Measurements from ENCODE around the gene BUB3. TPM values are rescaled to one million over a fixed set of nuclear protein-coding genes. Genes with fewer than 3 reads are reported as not detected.

The BUB3 gene
- total and polyA plus RNA-seq, 2 of the 4 experiments (the other 2 are of a cell fraction), result 215 to 384 TPM

DNA sequence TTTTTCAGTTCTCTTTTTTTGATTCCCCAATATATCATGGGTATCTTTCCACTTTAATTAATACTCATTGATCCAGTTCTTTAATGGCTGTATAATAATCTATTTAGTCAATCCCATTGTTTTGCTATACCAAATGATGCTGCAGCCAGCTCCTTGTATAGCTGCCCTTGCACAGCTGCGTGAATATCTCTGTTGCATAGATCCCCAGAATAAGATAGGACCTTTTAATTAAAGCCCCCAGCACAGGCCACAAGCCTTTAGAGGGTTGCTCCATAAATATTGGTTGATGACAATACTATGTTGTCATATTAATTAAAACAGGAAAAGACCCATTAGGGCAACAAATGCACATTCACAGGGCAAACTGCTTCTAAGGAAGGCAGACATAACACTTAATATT is 57.9 kb downstream of the BUB3 start:
- H3K4me3 ChIP-seq (ENCODE audit: insufficient read depth, low read depth, low read length), result no peak overlapping the region
- H2BK5ac ChIP-seq (ENCODE audit: low read depth, low read length, poor library complexity, severe bottlenecking), result no peak overlapping the region
- no peak for ATAC-seq (ENCODE audit: low read depth)
- in situ Hi-C loops (cut with MboI; ENCODE audit: low sequenced_read_pairs) (no loop called here), dilution Hi-C loops (cut with HindIII; ENCODE audit: low sequenced_read_pairs, unreplicated experiment) (no loop called here), intact Hi-C loops (cut with micrococcal nuclease) (no loop called here)
- no peak overlapping the region for H3K9ac ChIP-seq (ENCODE audit: low read depth, low read length)
- no peak overlapping the region for H4K91ac ChIP-seq (ENCODE audit: insufficient read depth, low read depth, low read length)
- no peak overlapping the region for H2BK120ac ChIP-seq (ENCODE audit: low read depth, low read length)
- no peak overlapping the region for H2AK9ac ChIP-seq (replicated peaks; ENCODE audit: low read depth, low read length, poor library complexity)
- H3K23ac ChIP-seq (ENCODE audit: low read depth, low read length), result no peak overlapping the region
- H3K4me2 ChIP-seq (ENCODE audit: low read depth, low read length), result no peak overlapping the region
- H3K79me1 ChIP-seq (ENCODE audit: low read depth in 1 of 2, low read length in 2 of 2), result no peaks in the 10 kb centered on the region
- H3K18ac ChIP-seq (ENCODE audit: low read depth, low read length), result no peak overlapping the region
- no peak overlapping the region for H2BK20ac ChIP-seq (ENCODE audit: low read depth, low read length)
- no peaks in the 10 kb centered on the region for H3K36me3 ChIP-seq (ENCODE audit: control insufficient read depth, insufficient read depth, low read length)
- H4K20me1 ChIP-seq (ENCODE audit: insufficient read depth, low read length), result no peaks in the 10 kb centered on the region
- H3K14ac ChIP-seq (replicated peaks; ENCODE audit: low read depth, low read length), result no peak overlapping the region
- CTCF ChIA-PET, result no interaction called here
- H4K5ac ChIP-seq (ENCODE audit: low read depth, low read length), result no peak overlapping the region
- no peak overlapping the region for H3K4ac ChIP-seq (ENCODE audit: low read depth, low read length)
- no peaks in the 10 kb centered on the region for H3K4me1 ChIP-seq (ENCODE audit: control insufficient read depth, insufficient read depth, low read length)
- no CpG with 5 or more reads among the region's 1 CpG for WGBS, 2 experiments (ENCODE audit: extremely low coverage in 2 of 2, insufficient read length in 1 of 2)
- H3K27ac ChIP-seq (ENCODE audit: insufficient read depth, low read length), result no peak overlapping the region
- no peak for DNase-seq
- H3K9me3 ChIP-seq (ENCODE audit: control insufficient read depth, insufficient read depth, low read length), result no peaks in the 10 kb centered on the region
- no peak overlapping the region for H3K56ac ChIP-seq (ENCODE audit: extremely low read depth, insufficient read depth, low read length)
- no peaks in the 10 kb centered on the region for H3K9me1 ChIP-seq (ENCODE audit: insufficient read depth, low read length)
- H4K8ac ChIP-seq (ENCODE audit: low read depth in 2 of 2, low read length in 2 of 2), result no peak overlapping the region
- H2AFZ ChIP-seq (replicated peaks; ENCODE audit: low read length, poor library complexity), result no peak overlapping the region
- no TSS peak for BruUV-seq (replicated peaks)
- H2BK15ac ChIP-seq (ENCODE audit: low read depth, low read length), result no peak overlapping the region
- TF ChIP-seq MAFK (IDR thresholded peaks at IDR 0.05; ENCODE audit: low read depth, low read length), result no peak
- TF ChIP-seq NFE2L2 (IDR thresholded peaks at IDR 0.05; ENCODE audit: low read depth, low read length), result no peak
- TF ChIP-seq POLR2A (IDR thresholded peaks at IDR 0.05; ENCODE audit: low read depth, low read length), result no peak
- no peak for TF ChIP-seq RCOR1 (IDR thresholded peaks at IDR 0.05; ENCODE audit: insufficient replicate concordance, low read length)
- no peak for TF ChIP-seq FOS (IDR thresholded peaks at IDR 0.05; ENCODE audit: low read depth, low read length)
- TF ChIP-seq, protein P1, sequence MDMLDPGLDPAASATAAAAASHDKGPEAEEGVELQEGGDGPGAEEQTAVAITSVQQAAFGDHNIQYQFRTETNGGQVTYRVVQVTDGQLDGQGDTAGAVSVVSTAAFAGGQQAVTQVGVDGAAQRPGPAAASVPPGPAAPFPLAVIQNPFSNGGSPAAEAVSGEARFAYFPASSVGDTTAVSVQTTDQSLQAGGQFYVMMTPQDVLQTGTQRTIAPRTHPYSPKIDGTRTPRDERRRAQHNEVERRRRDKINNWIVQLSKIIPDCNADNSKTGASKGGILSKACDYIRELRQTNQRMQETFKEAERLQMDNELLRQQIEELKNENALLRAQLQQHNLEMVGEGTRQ (IDR thresholded peaks at IDR 0.05; ENCODE audit: low read depth, low read length), result no peak
- TF ChIP-seq, protein P2, sequence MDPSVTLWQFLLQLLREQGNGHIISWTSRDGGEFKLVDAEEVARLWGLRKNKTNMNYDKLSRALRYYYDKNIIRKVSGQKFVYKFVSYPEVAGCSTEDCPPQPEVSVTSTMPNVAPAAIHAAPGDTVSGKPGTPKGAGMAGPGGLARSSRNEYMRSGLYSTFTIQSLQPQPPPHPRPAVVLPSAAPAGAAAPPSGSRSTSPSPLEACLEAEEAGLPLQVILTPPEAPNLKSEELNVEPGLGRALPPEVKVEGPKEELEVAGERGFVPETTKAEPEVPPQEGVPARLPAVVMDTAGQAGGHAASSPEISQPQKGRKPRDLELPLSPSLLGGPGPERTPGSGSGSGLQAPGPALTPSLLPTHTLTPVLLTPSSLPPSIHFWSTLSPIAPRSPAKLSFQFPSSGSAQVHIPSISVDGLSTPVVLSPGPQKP (IDR thresholded peaks at IDR 0.05; ENCODE audit: borderline replicate concordance, low read depth, low read length), result no peak
- H3K27me3 ChIP-seq (ENCODE audit: control insufficient read depth, insufficient read depth, low read length), result no peaks in the 10 kb centered on the region
- no peak overlapping the region for H2AK5ac ChIP-seq (ENCODE audit: low read depth, low read length)
- POLR2A ChIA-PET (ENCODE audit: unreplicated experiment), result no interaction called here

Data from IMR-90 (cell line).